ENCODE results near the gene OSBPL8.
"Not testable (repeated sequence)": the region's sequence is repeated elsewhere in the genome, so short reads cannot be mapped to it uniquely, and the experiment has no call there.

The OSBPL8 gene

GRCh38 chr12:76495556-76495955 is 64.0 kb downstream of the OSBPL8 start:
- no peak for DNase-seq (ENCODE audit: low spot score)
- no peak for TF ChIP-seq CTCF (IDR thresholded peaks at IDR 0.05; ENCODE audit: borderline replicate concordance, control extremely low read depth, extremely low read depth, insufficient read depth, missing control alignments)

GRCh38 chr12:76491292-76491691 is 68.3 kb downstream of the OSBPL8 start:
- TF ChIP-seq CTCF (IDR thresholded peaks at IDR 0.05; ENCODE audit: borderline replicate concordance, control extremely low read depth, extremely low read depth, insufficient read depth, missing control alignments), result no peak
- no peak for DNase-seq (ENCODE audit: low spot score)
- in situ Hi-C loops (cut with MboI; ENCODE audit: low sequenced_read_pairs, unreplicated experiment), result no loop called here

More at GRCh38 chr12:76495556-76495955, 64.0 kb downstream of the OSBPL8 start:
- in situ Hi-C loops (cut with MboI; ENCODE audit: low sequenced_read_pairs, unreplicated experiment), result no loop called here

- DNase-seq (ENCODE audit: low spot score), result no peak
- in situ Hi-C loops (cut with MboI; ENCODE audit: low sequenced_read_pairs, unreplicated experiment), result no loop called here
- no peak for TF ChIP-seq CTCF (IDR thresholded peaks at IDR 0.05; ENCODE audit: borderline replicate concordance, control extremely low read depth, extremely low read depth, insufficient read depth, missing control alignments)
Observed at GRCh38 chr12:76490763-76491162, 68.8 kb downstream of the OSBPL8 start.

- in situ Hi-C loops (cut with MboI; ENCODE audit: low sequenced_read_pairs, unreplicated experiment), result no loop called here
- DNase-seq (ENCODE audit: low spot score), result no peak
- no peak for TF ChIP-seq CTCF (IDR thresholded peaks at IDR 0.05; ENCODE audit: borderline replicate concordance, control extremely low read depth, extremely low read depth, insufficient read depth, missing control alignments)
Observed at GRCh38 chr12:76489737-76490136, 69.8 kb downstream of the OSBPL8 start.

GRCh38 chr12:76486011-76486410 is 73.6 kb downstream of the OSBPL8 start:
- no peak for TF ChIP-seq CTCF (IDR thresholded peaks at IDR 0.05; ENCODE audit: borderline replicate concordance, control extremely low read depth, extremely low read depth, insufficient read depth, missing control alignments)
- in situ Hi-C loops (cut with MboI; ENCODE audit: low sequenced_read_pairs, unreplicated experiment), result no loop called here

GRCh38 chr12:76480796-76481195 is 78.8 kb downstream of the OSBPL8 start:
- no peak for TF ChIP-seq CTCF (IDR thresholded peaks at IDR 0.05; ENCODE audit: borderline replicate concordance, control extremely low read depth, extremely low read depth, insufficient read depth, missing control alignments)
- in situ Hi-C loops (cut with MboI; ENCODE audit: low sequenced_read_pairs, unreplicated experiment), result no loop called here
- DNase-seq (ENCODE audit: low spot score), result no peak

More at GRCh38 chr12:76486011-76486410, 73.6 kb downstream of the OSBPL8 start:
- no peak for DNase-seq (ENCODE audit: low spot score)

- no peak for TF ChIP-seq CTCF (IDR thresholded peaks at IDR 0.05; ENCODE audit: borderline replicate concordance, control extremely low read depth, extremely low read depth, insufficient read depth, missing control alignments)
- DNase-seq (ENCODE audit: low spot score), result no peak
- in situ Hi-C loops (cut with MboI; ENCODE audit: low sequenced_read_pairs, unreplicated experiment), result no loop called here
Observed at GRCh38 chr12:76478045-76478444, 81.5 kb downstream of the OSBPL8 start.

GRCh38 chr12:76472862-76473261 is 86.7 kb downstream of the OSBPL8 start:
- in situ Hi-C loops (cut with MboI; ENCODE audit: low sequenced_read_pairs, unreplicated experiment), result loop anchor here (25.0 kb wide), 2 partner anchors 411 to 936 kb away; no protein-coding TSS in a partner anchor
- DNase-seq (ENCODE audit: low spot score), result not testable (repeated sequence)
